Measurements from ENCODE around the gene KAT8.
A peak's percentile ranks its signal among the peaks of the same experiment; 100 is the strongest.
"Not testable (repeated sequence)": the region's sequence is repeated elsewhere in the genome, so short reads cannot be mapped to it uniquely, and the experiment has no call there.

The KAT8 gene

GRCh38 chr16:31135535-31136286 is 18.2 kb downstream of the KAT8 start, which contains the start of gene PRSS8:
Gene PRSS8, minus strand, starts transcription at chr16:31135727. Its CDS starts 229 bp downstream, at chr16:31135498.
- TF ChIP-seq ZNF274 (IDR thresholded peaks at IDR 0.05; ENCODE audit: low read depth, low read length) (no peak), SUZ12 (IDR thresholded peaks at IDR 0.05; ENCODE audit: extremely low read depth, insufficient read depth, insufficient read length) (no peak), YY1 (IDR thresholded peaks at IDR 0.05; ENCODE audit: insufficient read depth, insufficient read length) (no peak)
- H3K4me3 ChIP-seq (ENCODE audit: insufficient read length, low read depth) = peak within 1 kb of the TSS; percentile 72
- no peak for DNase-seq (ENCODE audit: low read depth, low spot score)
- H3K9me3 ChIP-seq (ENCODE audit: insufficient read depth, low read length) = no peaks in the 10 kb centered on the region
- H3K36me3 ChIP-seq (ENCODE audit: insufficient read depth, insufficient read length, low read length) = peaks cover 30% of the 10 kb centered on the region
- peaks cover 41% of the 10 kb centered on the region for H3K4me1 ChIP-seq (ENCODE audit: insufficient read depth, insufficient read length)
- H3K9ac ChIP-seq (ENCODE audit: insufficient read length, low read depth) = peak within 1 kb of the TSS; percentile 73
- no peaks in the 10 kb centered on the region for H3K27me3 ChIP-seq (ENCODE audit: insufficient read depth, insufficient read length)

GRCh38 chr16:31136287-31136662 is 18.8 kb downstream of the KAT8 start:
- no peak overlapping the region for H3K4me3 ChIP-seq (ENCODE audit: insufficient read length, low read depth)
- H3K4me1 ChIP-seq (ENCODE audit: insufficient read depth, insufficient read length) = peaks cover 42% of the 10 kb centered on the region
- no peak for TF ChIP-seq YY1 (IDR thresholded peaks at IDR 0.05; ENCODE audit: insufficient read depth, insufficient read length)
- TF ChIP-seq SUZ12 (IDR thresholded peaks at IDR 0.05; ENCODE audit: extremely low read depth, insufficient read depth, insufficient read length) = no peak
- no peak for TF ChIP-seq ZNF274 (IDR thresholded peaks at IDR 0.05; ENCODE audit: low read depth, low read length)
- H3K9me3 ChIP-seq (ENCODE audit: insufficient read depth, low read length) = no peaks in the 10 kb centered on the region
- H3K36me3 ChIP-seq (ENCODE audit: insufficient read depth, insufficient read length, low read length) = peaks cover 24% of the 10 kb centered on the region
- peak overlapping the region; percentile 73 for H3K9ac ChIP-seq (ENCODE audit: insufficient read length, low read depth)
- no peak for DNase-seq (ENCODE audit: low read depth, low spot score)
- no peaks in the 10 kb centered on the region for H3K27me3 ChIP-seq (ENCODE audit: insufficient read depth, insufficient read length)

GRCh38 chr16:31136822-31137499 is 19.5 kb downstream of the KAT8 start:
- peaks cover 44% of the 10 kb centered on the region for H3K4me1 ChIP-seq (ENCODE audit: insufficient read depth, insufficient read length)
- not testable (repeated sequence) for H3K4me3 ChIP-seq (ENCODE audit: insufficient read length, low read depth); DNase-seq (ENCODE audit: low read depth, low spot score); H3K9me3 ChIP-seq (ENCODE audit: insufficient read depth, low read length); H3K9ac ChIP-seq (ENCODE audit: insufficient read length, low read depth); H3K27me3 ChIP-seq (ENCODE audit: insufficient read depth, insufficient read length)
- H3K36me3 ChIP-seq (ENCODE audit: insufficient read depth, insufficient read length, low read length) = peaks cover 17% of the 10 kb centered on the region

GRCh38 chr16:31138621-31139578 is 21.4 kb downstream of the KAT8 start:
- Histone ChIP-seq H3K9me3 (ENCODE audit: insufficient read depth, low read length) (no peaks in the 10 kb centered on the region), H3K36me3 (ENCODE audit: insufficient read depth, insufficient read length, low read length) (no peaks in the 10 kb centered on the region), H3K27me3 (ENCODE audit: insufficient read depth, insufficient read length) (peaks cover 5% of the 10 kb centered on the region), H3K4me1 (ENCODE audit: insufficient read depth, insufficient read length) (peaks cover 38% of the 10 kb centered on the region), H3K4me3 (ENCODE audit: insufficient read length, low read depth) (no peak overlapping the region), H3K9ac (ENCODE audit: insufficient read length, low read depth) (peak overlapping the region; percentile 57)
- DNase-seq (ENCODE audit: low read depth, low spot score) = no peak
- TF ChIP-seq ZNF274 (IDR thresholded peaks at IDR 0.05; ENCODE audit: low read depth, low read length) (no peak), YY1 (IDR thresholded peaks at IDR 0.05; ENCODE audit: insufficient read depth, insufficient read length) (no peak), SUZ12 (IDR thresholded peaks at IDR 0.05; ENCODE audit: extremely low read depth, insufficient read depth, insufficient read length) (no peak)

GRCh38 chr16:31141071-31141469 is 23.6 kb downstream of the KAT8 start:
- peak overlapping the region; percentile 83 for H3K9ac ChIP-seq (ENCODE audit: insufficient read length, low read depth)
- peaks cover 33% of the 10 kb centered on the region for H3K4me1 ChIP-seq (ENCODE audit: insufficient read depth, insufficient read length)

GRCh38 chr16:31141489-31142108 is 24.1 kb downstream of the KAT8 start:
- TF ChIP-seq YY1 (IDR thresholded peaks at IDR 0.05; ENCODE audit: insufficient read depth, insufficient read length) (no peak), SUZ12 (IDR thresholded peaks at IDR 0.05; ENCODE audit: extremely low read depth, insufficient read depth, insufficient read length) (no peak), ZNF274 (IDR thresholded peaks at IDR 0.05; ENCODE audit: low read depth, low read length) (no peak)
- no peaks in the 10 kb centered on the region for H3K36me3 ChIP-seq (ENCODE audit: insufficient read depth, insufficient read length, low read length)
- peak overlapping the region; percentile 83 for H3K9ac ChIP-seq (ENCODE audit: insufficient read length, low read depth)
- H3K4me3 ChIP-seq (ENCODE audit: insufficient read length, low read depth) = peak overlapping the region; percentile 26
- H3K27me3 ChIP-seq (ENCODE audit: insufficient read depth, insufficient read length) = peaks cover 8% of the 10 kb centered on the region
- peaks cover 29% of the 10 kb centered on the region for H3K4me1 ChIP-seq (ENCODE audit: insufficient read depth, insufficient read length)
- H3K9me3 ChIP-seq (ENCODE audit: insufficient read depth, low read length) = no peaks in the 10 kb centered on the region
- no peak for DNase-seq (ENCODE audit: low read depth, low spot score)

More at GRCh38 chr16:31141071-31141469, 23.6 kb downstream of the KAT8 start:
- H3K36me3 ChIP-seq (ENCODE audit: insufficient read depth, insufficient read length, low read length); H3K27me3 ChIP-seq (ENCODE audit: insufficient read depth, insufficient read length); H3K9me3 ChIP-seq (ENCODE audit: insufficient read depth, low read length); DNase-seq (ENCODE audit: low read depth, low spot score): not testable (repeated sequence)
- peak overlapping the region; percentile 26 for H3K4me3 ChIP-seq (ENCODE audit: insufficient read length, low read depth)

Data from NT2/D1 (cell line).